HG03196 (cell line): ENCODE results near the gene AOC2.
"Not testable (repeated sequence)": the region's sequence is repeated elsewhere in the genome, so short reads cannot be mapped to it uniquely, and the experiment has no call there.

Experiments
- ATAC-seq: cut with Tn5 transposase; IDR thresholded peaks from one replicate; pipeline ENCODE4 v1.9.1; 2021; ENCODE audit not compliant: unreplicated experiment

AOC2 gene

GRCh38 chr17:42880776-42881310, 36.5 kb downstream of the AOC2 start:
- no peak for ATAC-seq

DNA sequence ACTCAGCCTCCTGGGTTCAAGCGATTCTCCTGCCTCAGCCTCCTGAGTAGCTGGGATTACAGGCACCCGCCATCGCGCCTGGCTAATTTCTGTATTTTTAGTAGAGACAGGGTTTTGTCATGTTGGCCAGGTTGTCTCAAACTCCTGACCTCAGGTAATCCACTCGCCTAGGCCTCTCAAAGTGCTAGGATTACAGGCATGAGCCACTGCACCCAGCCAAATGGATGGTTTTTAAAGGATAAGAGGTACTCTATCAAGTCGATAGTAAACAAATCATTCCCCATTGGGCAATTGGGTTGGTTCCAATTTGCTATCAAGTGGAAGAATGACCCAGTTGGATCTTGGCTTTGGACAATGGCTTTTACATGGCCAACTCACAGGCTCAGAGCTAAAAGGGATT, 37.3 kb downstream of the AOC2 start:
- not testable (repeated sequence) for ATAC-seq

- ATAC-seq, result no peak
These were observed 37.8 kb downstream of the AOC2 start for GRCh38 chr17:42882166-42882565.

- no peak for ATAC-seq
These were observed 39.6 kb downstream of the AOC2 start for GRCh38 chr17:42883802-42884558.

DNA sequence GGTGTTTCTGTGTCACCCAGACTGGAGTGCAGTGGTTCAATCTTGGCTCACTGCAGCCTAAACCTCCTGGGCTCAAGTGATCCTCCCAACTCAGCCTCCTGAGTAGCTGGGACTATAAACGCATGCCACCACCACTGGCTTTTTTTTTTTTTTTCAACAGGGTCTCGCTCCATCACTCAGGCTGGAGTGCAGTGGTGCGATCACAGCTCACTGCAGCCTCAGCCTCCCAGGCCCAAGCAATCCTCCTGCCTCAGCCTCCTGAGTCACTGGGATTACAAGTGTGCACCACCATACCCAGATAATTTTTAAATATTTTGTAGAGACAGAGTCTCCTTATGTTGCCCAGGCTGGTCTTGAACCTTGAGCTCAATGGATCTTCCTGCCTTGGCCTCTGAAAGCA, 41.4 kb downstream of the AOC2 start:
- ATAC-seq, result not testable (repeated sequence)

GRCh38 chr17:42886283-42887176, 42.1 kb downstream of the AOC2 start:
- ATAC-seq, result no peak

DNA sequence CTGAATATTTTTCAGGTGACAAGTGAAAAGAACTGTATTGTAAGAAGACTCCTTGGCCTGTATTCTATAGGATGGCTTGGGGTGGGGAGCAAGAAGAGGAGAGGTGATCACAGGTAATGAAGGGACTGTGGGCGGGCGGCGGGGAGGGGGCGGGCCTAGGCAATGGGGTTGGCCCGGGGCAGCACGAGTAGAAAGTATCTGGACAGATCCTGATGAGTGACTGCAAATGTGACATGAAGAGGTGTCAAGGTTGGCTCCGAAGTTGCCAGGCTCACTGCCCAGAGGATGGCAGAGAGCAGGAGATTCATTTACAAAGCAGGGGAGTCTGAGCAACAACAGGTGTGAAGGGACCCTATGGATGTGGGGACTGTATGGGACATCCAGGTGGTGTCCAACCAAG, 45.4 kb downstream of the AOC2 start:
- no peak for ATAC-seq

GRCh38 chr17:42891539-42892152, 47.3 kb downstream of the AOC2 start:
- no peak for ATAC-seq

DNA sequence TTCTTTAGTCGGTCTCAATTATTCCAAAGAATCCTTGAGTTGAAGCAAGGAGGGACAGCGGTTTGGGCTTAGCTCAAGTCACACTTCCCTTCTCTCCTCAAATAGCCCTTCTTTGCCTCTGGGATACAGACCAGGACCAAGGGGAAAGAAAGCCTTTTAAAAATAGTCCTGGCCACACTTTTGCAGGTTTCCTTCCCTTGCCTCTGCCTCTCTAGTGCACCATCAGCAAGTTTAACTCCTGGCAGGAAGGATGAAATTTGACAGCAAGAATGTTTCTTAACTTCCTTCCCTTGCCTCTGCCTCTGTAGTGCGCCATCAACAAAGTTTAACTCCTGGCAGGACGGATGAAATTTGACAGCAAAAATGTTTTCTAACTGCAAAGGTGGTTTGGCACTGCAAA, 49.0 kb downstream of the AOC2 start:
- ATAC-seq, result no peak

GRCh38 chr17:42894283-42895184, 50.2 kb downstream of the AOC2 start:
- no peak for ATAC-seq

GRCh38 chr17:42895185-42895555, 50.8 kb downstream of the AOC2 start:
- no peak for ATAC-seq

DNA sequence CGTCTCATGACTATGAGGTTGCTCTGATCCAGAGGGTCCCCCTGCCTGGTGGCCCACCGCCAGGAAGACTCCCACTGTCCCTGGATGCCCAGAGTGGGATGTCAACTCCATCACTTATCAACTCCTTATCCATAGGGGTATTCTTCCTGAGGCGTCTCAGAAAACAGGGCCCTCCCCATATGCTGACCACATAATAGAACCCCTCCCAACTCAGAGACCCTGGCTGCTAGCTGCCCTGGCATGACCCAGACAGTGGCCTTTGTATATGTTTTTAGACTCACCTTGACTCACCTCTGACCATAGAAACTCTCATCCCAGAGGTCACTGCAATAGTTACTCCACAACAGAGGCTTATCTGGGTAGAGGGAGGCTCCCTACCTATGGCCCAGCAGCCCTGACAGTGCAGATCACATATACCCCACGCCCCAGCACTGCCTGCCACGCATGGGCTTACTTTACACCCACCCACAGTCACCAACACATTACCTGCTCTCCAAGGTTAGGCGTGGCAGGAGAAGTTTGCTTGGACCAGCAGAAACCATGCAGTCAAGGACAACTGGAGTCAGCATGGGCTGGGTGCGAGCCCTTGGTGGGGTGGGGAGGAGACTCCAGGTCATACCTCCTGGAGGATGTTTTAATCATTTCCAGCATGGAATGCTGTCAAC, 53.9 kb downstream of the AOC2 start:
- ATAC-seq, result no peak

DNA sequence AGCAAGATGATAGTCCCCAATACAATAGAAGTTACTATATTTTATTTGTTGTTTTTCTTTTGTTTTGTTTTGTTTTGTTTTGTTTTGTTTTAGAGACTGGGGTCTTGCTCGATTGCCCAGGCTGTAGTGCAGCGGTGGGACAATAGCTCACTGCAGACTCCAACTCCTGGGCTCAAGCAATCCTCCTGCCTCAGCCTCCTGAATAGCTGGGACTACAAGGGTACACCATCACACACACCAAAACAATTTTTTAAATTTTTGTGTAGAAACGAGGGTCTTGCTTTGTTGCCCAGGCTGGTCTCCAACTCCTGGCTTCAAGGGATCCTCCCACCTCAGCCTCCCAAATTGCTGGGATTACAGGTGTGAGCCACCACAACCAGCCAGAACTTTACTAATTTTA, 55.6 kb downstream of the AOC2 start:
- ATAC-seq, result not testable (repeated sequence)
